Myocyte (in vitro differentiated cells): ENCODE data around the gene ZCWPW1. TPM values are rescaled to one million over a fixed set of nuclear protein-coding genes. Genes with fewer than 3 reads are reported as not detected.
"Not testable (repeated sequence)": the region's sequence is repeated elsewhere in the genome, so short reads cannot be mapped to it uniquely, and the experiment has no call there.

Experiments used
- DNase-seq: peaks from one replicate; pipeline ENCODE4 v3.0.0-alpha.2; 2012; ENCODE audit warnings: low read depth
- total RNA-seq: library from RNA; depleted of rRNA; stranded (reverse); fragments of >200 nt; gene quantifications from 2 replicates; pipeline ENCODE4 v1.2.3, GENCODE V29; 2014

ZCWPW1 gene
- total RNA-seq, 1 donor from 2014 or later = 4.9 TPM

DNA sequence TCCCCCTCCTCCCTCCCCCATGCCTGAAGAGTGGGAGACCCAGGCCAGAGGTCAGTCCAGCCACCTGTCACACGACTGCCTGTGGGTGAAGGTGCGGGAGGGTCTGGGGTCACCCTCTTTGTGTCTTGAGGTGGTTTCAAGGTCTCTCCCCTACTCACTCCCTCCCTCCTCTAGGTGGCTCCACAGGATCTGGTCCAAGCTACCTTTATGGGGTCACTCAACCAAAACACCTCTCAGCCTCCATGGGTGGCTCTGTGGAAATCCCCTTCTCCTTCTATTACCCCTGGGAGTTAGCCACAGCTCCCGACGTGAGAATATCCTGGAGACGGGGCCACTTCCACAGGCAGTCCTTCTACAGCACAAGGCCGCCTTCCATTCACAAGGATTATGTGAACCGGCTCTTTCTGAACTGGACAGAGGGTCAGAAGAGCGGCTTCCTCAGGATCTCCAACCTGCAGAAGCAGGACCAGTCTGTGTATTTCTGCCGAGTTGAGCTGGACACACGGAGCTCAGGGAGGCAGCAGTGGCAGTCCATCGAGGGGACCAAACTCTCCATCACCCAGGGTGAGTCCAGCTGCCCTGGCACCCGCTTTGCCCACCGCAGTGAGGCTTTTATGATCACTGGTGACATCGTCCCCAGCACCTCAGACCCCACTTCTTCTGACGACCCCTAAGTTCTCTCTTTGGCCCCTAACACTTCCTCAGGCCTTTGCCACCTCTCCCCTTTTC is 54.5 kb downstream of the ZCWPW1 start:
- DNase-seq = not testable (repeated sequence)

DNA sequence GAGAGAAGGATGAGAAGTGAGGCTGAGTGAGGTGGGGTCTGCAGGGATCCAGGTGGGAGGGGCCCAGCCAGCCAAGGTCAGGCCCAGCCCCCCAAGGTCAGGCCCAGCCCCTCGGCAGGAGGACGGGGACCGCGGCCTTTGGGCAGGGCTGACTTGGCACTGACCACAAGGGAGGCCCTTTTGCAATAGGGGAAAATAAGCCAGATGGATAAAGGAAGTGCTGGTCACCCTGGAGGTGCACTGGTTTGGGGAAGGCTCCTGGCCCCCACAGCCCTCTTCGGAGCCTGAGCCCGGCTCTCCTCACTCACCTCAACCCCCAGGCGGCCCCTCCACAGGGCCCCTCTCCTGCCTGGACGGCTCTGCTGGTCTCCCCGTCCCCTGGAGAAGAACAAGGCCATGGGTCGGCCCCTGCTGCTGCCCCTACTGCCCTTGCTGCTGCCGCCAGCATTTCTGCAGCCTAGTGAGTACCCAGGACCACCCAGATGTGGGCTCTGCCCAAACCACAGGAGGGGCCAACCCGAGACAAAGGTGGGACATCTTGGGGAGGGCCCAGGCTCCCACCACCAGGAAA is 55.2 kb downstream of the ZCWPW1 start, which contains the start of gene PILRA:
Gene PILRA, plus strand, starts transcription at position 227 of the 571 bp plus-strand sequence. Its CDS starts 170 bp downstream, at position 397.
- no peak for DNase-seq

DNA sequence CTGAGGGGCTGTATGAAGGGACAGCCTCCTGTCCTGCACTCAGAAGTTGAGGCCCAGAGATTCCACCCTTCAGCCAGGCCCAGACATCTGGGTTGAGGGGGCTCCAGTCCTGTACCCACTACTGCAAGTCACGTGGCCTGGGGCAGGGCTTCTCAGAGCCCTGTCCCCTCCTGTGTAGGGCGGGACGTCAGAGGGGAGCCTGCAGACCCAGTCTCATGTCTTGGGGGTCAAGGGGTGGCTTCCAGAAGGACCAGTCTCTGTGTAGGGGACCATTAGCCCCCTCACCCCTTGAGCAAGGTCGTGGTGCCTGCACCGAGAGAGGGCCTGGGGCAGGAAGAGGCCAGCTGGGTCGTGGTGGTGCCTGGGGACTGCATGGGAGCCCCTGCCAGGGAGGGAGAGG is 55.8 kb downstream of the ZCWPW1 start:
- no peak for DNase-seq

DNA sequence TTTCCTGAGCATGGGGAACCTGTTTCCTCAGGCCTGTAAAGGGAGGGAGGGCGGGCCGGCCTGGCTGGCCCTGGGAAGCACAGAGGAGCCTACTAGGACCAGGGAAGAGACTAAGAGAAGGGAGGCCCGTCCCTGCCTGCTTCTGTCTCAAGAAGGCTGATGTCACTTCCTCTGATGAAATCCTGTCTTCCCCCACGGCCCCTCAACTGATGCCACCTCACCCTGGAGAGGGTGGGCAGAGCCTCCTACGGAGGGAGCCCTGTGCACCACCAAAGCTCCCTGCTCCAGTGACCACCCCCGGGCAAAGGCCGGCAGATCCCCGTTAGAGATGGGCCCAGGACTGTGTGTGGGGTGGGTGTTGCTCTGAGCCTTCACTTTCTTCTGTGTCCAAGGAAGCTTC is 56.2 kb downstream of the ZCWPW1 start:
- no peak for DNase-seq

DNA sequence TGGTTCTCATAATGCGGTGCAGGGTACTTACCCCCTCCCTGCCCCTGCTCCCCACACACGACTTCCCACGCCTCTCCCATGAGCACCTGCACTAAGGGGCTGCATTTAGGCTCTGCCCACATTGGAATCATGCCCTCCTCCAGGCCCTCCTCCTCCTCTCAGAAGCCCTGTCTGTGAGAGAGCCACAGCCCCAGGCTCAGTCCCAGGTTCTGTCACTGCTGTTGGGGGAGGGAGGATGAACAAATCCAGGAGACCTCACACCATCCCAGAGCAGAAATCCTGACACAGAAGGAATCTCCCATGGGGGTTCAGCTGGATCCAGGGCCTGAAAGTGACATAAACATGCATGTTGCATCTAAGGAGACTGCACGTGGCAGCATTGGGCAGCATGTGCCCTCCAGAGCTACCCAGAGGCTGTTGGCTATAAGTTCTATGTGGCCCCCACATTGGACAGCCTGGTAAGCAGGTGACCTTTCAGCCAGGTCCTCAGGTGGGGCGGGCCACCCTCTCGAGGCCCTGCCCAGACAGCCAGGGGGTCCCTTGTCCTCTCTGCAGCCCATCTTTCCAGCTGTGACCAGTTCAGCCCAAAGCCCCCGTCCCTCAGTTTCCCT is 56.8 kb downstream of the ZCWPW1 start:
- no peak for DNase-seq

DNA sequence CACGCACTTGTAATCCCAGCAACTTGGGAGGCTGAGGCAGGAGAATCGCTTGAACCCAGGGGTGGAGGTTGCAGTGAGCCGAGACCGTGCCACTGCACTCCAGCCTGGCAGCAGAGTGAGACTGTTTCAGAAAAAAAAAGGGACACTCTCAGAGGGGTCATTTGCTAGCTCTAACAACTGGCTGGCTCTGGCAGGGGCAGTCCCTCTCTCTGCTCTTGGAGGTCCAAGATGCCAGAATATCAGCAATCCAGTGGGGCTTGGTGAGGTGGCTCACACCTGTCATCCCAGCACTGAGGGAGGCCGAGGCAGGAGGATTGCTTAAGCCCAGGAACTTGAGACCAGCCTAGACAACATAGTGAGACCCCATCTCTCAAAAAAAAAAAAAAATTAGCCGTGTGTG is 57.8 kb downstream of the ZCWPW1 start:
- no peak for DNase-seq

DNA sequence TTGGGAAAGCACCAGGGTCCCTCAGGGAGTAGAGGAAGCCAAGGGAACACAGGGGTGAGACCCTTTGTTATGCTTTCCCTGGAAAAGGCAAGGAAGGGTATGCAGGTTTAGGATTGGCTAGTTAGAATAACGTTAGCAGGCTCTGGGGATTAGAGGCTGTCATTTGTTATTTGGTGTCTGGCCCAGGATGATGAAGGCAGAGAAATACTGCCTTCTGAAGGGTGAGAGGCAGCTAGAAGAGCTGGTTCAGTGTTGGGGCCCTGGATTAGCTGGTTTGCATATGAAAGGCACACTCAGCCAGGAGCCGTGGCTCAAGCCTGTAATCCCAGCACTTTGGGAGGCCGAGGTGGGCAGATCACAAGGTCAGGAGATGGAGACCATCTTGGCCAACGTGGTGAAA is 58.2 kb downstream of the ZCWPW1 start:
- no peak for DNase-seq

DNA sequence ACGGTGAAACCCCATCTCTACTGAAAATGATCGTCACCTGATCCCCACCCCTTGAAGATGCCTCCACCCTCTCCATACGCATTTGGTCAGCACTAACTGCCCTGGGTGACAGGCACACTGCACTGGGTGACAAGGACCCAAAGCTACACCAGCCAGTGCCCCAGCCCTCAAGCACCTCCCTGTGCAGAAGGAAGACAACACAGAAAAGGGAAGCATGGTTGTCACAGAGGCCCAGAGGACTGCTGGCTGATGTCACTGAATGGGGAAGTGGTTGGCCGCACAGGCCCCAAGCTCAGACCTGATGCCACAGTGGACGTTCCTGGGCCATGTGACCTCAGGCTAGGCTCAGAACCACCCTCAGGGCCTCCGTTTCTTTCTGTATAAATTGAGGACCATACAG is 59.4 kb downstream of the ZCWPW1 start:
- no peak for DNase-seq

DNA sequence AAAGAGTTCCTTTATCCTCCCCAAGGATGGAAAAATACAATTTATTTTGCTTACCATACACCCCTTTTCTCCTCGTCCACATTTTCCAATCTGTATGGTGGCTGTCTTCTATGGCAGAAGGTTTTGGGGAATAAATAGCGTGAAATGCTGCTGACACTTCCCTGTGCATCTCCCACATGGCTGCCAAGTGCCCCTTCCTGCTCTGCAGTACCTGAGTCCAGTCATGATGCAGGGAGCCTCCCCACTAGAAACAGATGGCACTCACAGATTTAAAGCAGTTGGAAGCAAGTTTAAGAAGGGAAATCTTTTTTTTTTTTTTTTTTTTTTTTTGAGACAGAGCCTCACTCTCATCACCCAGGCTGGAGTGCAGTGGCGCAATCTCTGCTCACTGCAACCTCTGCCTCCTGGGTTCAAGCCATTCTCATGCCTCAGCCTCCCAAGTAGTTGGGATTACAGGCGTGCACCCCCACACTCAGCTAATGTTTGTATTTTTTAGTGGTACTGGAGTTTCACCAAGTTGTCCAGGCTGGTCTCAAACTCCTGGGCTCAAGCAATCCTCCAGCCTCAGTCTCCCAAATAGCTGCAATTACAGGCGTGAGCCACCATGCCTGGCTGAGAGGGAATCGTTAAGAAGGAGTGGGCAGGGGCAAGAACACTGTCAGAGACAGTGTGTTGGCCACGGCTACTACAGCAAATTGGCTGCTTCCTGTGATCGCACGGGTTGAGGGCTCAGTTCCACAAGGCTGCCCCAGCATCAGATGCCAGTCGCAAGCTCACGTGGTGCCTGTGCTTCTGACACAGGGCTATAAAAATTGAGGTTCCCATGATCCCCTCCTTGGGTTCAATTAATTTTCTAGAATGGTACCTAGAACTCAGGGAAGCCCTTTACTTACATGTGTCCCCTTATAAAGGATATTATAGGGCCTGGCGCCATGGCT is 60.6 kb downstream of the ZCWPW1 start:
- DNase-seq = no peak

DNA sequence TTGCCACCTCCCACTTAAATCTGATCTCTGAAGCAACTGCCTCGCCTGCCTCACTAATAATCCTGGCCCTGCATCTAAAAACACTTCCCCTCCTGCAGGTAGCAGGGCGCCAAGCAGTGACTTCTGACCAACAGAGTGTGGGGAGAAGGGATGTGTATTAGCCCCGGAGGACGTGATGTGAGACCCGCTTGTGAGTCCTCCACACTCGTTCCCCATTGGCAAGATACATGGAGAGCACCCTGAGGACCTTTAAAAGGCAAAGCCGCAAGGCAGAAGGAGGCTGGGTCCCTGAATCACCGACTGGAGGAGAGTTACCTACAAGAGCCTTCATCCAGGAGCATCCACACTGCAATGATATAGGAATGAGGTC is 61.3 kb downstream of the ZCWPW1 start:
- DNase-seq = no peak

DNA sequence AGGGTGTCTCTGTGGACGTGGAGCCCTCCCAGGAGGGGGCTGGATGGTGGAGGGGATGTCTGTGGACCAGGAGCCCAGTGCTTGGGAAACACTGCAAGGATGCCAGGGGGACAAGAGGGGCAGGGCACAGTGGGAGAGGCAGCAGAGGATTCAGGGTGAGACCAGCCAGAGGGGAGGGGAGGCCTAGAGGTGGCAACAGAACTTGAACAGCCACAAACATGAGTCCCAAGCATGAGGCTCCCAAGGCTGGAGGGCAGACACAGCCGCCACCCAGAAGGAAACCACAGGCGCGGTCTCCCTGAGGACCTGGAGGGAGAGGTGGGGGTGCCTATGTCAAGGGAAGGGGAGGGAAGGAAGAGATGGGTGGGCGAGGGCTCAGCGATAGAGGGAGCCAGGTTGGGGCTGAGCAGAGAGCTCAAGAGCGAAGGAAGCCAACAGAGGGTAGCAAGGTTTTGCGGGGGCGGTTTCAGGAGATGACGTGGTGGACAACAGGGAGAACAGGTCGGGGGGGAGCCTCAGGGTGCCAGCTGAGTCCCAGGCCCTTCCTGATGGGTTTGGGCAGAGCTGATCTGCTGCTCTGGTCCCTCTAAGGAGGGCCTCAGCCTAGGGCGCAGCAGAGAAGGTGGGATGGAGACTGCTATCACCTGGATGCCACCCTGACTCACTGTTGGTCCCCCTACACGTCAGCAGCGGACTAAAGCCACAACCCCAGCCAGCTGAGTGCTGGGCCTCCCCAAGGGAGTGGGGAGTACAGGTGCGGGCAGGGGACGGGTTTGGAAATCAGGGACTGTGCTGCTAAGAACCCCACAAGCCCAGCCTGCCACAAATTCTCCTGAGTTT is 61.9 kb downstream of the ZCWPW1 start:
- no peak for DNase-seq

DNA sequence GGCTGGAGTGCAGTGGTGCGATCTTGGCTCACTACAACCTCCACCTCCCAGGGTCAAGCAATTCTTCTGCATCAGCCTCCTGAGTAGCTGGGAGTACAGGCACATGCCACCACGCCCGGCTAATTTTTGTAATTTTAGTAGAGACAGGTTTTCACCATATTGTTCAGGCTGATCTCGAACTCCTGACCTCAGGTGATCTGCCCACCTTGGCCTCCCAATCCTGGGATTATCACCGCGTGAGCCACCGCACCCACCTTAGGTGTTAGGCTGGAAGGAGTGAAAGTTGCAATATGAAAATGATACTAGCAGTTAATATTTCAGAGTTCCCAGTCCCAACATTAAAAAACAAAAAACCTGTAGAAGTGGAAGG is 62.5 kb downstream of the ZCWPW1 start:
- DNase-seq = not testable (repeated sequence)

DNA sequence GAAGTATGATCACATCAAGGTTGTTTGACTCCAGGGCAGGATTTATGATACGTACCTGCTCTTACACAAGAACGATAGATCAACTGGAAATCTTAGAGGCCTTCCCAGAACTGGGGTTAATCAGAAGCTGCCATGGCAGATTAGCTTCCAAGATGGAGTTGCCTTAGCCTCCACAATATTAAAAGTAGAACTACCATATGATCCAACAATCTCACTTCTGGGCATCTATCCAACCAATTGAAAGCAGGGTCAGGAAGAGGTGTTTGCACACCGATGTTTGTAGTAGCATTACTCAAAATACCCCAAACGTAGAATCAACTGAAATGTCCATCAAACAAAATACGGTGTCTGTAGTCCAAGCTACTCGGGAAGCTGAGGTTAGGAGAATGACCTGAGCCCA is 64.0 kb downstream of the ZCWPW1 start:
- DNase-seq = no peak

DNA sequence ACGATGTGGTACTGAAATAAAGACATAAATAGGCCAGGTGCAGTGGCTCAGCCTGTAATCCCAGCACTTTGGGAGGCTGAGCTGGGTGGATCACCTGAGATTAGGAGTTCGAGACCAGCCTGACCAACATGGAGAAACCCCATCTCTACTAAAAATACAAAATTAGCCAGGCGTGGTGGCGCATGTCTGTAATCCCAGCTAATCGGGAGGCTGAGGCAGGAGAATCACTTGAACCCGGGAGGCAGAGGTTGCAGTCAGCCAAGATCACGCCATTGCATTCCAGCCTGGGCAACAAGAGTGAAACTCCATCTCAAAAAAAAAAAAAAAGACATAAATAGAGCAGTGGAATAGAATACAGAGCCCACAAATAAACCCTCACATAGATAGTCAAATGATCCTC is 64.7 kb downstream of the ZCWPW1 start:
- DNase-seq = not testable (repeated sequence)

DNA sequence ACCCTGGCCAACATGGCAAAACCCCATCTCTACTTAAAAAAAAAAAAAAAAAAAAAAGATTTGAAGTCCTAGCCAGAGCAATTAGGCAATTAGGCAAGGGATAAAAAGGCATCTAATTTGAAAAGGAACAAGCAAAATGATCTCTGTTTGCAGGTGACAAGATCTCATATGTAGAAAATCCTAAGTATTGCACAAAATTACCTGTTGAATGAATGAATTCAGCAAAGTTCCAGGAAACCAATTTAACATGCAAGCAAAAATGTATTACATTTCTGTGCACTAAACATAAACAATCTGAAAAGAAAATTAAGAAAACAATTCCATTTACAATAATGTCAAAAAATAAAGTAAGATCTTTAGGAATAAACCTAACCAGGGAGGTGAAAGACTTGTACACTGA is 65.4 kb downstream of the ZCWPW1 start:
- DNase-seq = no peak

DNA sequence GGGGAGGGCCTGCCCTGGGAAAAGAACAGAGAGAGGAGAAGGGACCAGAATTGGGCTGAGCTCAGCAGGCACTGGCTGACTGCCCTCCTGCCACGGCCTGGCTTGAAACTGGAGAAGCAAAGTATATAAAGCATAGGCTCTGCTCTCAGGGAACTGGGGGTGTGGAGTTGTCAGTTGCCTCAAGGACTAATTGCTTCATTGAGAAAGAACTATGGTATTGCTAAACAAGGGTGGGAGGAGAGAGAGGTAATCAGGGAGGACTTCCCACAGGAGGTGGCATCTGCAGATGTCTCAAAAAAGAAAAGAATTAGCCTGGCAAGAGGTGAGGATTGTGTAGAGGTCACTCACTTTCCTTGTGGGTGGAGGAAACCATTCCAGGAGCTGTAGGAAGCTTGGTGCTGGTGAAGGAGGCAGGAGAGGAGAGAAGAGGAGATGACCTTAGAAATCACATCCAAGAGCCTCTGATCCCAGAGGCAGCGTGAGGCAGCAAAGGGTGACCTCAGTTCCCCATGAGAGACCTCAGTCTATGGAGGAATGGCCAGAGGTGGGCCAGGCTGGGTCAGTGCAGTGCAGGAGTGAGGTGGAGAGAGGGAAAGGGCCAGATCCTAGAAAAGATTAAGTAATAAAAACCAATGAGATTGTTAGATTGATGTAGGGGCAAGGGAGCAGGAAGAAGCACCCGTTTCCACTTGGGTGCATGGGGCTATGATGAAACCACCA is 68.2 kb downstream of the ZCWPW1 start:
- no peak for DNase-seq

DNA sequence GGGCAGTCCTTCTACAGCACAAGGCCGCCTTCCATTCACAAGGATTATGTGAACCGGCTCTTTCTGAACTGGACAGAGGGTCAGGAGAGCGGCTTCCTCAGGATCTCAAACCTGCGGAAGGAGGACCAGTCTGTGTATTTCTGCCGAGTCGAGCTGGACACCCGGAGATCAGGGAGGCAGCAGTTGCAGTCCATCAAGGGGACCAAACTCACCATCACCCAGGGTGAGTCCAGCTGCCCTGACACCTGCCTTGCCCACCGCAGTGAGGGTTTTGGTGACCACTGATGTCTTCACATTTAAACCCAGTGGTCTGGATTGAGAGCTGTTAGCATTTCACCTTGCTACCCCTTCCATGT is 69.7 kb downstream of the ZCWPW1 start:
- no peak for DNase-seq

DNA sequence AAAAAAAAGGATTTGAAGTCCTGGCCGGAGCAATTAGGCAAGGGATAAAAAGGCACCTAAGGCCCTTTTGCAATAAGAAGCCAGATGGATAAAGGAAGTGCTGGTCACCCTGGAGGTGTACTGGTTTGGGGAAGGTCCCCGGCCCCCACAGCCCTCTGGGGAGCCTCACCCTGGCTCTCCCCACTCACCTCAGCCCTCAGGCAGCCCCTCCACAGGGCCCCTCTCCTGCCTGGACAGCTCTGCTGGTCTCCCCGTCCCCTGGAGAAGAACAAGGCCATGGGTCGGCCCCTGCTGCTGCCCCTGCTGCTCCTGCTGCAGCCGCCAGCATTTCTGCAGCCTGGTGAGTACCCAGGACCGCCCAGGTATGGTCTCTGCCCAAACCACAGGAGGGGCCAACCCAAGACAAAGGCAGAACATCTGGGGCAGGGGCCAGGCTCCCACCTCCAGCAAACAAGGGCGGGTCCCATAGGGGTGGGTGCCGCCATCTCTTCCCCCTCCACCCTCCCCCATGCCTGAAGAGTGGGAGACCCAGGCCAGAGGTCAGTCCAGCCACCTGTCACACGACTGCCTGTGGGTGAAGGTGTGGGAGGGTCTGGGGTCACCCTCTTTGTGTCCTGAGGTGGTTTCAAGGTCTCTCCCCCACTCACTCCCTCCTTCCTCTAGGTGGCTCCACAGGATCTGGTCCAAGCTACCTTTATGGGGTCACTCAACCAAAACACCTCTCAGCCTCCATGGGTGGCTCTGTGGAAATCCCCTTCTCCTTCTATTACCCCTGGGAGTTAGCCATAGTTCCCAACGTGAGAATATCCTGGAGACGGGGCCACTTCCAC is 70.3 kb downstream of the ZCWPW1 start, which contains the start of gene PILRB:
Gene PILRB, plus strand, starts transcription at position 91 of the 830 bp plus-strand sequence. Its CDS starts 186 bp downstream, at position 277.
- no peak for DNase-seq

DNA sequence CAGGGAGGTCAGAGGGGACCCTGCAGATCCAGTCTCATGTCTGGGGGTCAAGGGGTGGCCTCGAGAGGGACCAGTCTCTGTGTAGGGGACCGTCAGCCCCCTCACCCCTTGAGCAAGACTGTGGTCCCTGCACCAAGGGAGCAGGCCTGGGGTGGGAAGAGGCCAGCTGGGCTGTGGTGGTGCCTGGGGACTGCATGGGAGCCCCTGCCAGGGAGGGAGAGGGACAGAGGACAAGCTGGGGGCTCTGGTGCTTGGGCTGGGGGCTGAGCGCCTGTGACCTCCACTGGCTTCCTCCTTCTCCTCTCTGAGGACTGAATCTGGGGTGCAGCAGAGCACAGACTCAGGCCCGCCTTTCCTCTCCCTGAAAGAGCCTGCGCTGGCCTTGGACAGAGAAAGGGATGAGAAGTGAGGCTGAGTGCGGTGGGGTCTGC is 71.4 kb downstream of the ZCWPW1 start:
- no peak for DNase-seq
